HepG2 (cell line): ENCODE measurements around the gene GLIS1.

ENCODE experiments used
- EZH2 ChIP-seq: conservative IDR thresholded peaks from 2 replicates; pipeline ENCODE4 v1.6.1; 2012; ENCODE audit warnings: mild to moderate bottlenecking, low read depth, low read length, moderate library complexity
- GFI1 ChIP-seq: sonication (generic); formaldehyde crosslinking; IDR thresholded peaks from 2 replicates; pipeline ENCODE4 v1.5.0; 2020; ENCODE audit warnings: missing genetic modification reagents, mild to moderate bottlenecking, borderline replicate concordance
- JUND ChIP-seq: sonication (generic); formaldehyde crosslinking; IDR thresholded peaks from 2 replicates; pipeline ENCODE4 v1.8.0; 2022; ENCODE audit warnings: mild to moderate bottlenecking, missing genetic modification reagents
- POLR2A ChIP-seq, 2 experiments: IDR thresholded peaks; 2 replicates each; pipeline ENCODE4 v1.6.1; 2011; ENCODE audit warnings: low read depth in 2 of 2, low read length in 2 of 2, mild to moderate bottlenecking in 1 of 2, moderate library complexity in 1 of 2; ENCODE audit not compliant: insufficient read depth in 1 of 2
- ZNF510 ChIP-seq: sonication (generic); formaldehyde crosslinking; IDR thresholded peaks from 2 replicates; pipeline ENCODE4 v1.4.0; 2020; ENCODE audit warnings: low read depth, mild to moderate bottlenecking, missing genetic modification reagents
- ZNF629 ChIP-seq: sonication (generic); formaldehyde crosslinking; conservative IDR thresholded peaks from 2 replicates; pipeline ENCODE4 v1.5.0; 2020; ENCODE audit warnings: missing genetic modification reagents
- ZNF792 ChIP-seq: IDR thresholded peaks from 2 replicates; pipeline ENCODE4 v1.6.1; 2016
- TF ChIP-seq, protein P1 (sequence below): sonication (generic); formaldehyde crosslinking; IDR thresholded peaks from 2 replicates; pipeline ENCODE4 v1.5.1; 2020; ENCODE audit warnings: mild to moderate bottlenecking, missing genetic modification reagents, moderate library complexity
- TF ChIP-seq, protein P2 (sequence below): sonication (generic); formaldehyde crosslinking; IDR thresholded peaks from 2 replicates; pipeline ENCODE4 v1.5.0; 2020; ENCODE audit warnings: mild to moderate bottlenecking, missing genetic modification reagents, moderate library complexity

DNA sequence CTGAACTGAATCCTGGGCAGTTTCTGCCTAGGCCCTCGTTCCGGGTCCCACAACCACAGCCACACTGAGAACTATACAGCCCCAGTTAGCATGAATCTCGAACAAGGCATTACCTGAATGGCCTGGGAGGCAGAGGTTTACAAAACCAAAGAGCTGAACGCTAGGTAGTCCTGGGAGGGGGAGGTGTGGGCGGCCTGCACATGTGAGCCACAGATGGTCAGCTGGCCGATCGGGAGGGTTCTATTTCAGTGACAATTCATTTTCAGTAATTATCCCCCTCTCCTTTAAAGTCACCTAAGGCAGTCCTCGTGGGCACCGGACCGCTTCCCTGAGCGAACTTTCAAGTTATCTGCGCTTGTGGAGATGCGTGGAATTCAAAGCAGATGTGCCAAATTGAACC is 111.9 kb downstream of the GLIS1 start:
- TF ChIP-seq ZNF510 (CRISPR knock-in tag): no peak
- TF ChIP-seq, protein P1, sequence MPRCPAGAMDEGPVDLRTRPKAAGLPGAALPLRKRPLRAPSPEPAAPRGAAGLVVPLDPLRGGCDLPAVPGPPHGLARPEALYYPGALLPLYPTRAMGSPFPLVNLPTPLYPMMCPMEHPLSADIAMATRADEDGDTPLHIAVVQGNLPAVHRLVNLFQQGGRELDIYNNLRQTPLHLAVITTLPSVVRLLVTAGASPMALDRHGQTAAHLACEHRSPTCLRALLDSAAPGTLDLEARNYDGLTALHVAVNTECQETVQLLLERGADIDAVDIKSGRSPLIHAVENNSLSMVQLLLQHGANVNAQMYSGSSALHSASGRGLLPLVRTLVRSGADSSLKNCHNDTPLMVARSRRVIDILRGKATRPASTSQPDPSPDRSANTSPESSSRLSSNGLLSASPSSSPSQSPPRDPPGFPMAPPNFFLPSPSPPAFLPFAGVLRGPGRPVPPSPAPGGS (CRISPR knock-in tag): no peak
- no peak for TF ChIP-seq GFI1 (CRISPR knock-in tag)
- no peak for TF ChIP-seq JUND (CRISPR knock-in tag)
- no peak for TF ChIP-seq ZNF792 (CRISPR knock-in tag)
- TF ChIP-seq EZH2: no peak
- TF ChIP-seq, protein P2, sequence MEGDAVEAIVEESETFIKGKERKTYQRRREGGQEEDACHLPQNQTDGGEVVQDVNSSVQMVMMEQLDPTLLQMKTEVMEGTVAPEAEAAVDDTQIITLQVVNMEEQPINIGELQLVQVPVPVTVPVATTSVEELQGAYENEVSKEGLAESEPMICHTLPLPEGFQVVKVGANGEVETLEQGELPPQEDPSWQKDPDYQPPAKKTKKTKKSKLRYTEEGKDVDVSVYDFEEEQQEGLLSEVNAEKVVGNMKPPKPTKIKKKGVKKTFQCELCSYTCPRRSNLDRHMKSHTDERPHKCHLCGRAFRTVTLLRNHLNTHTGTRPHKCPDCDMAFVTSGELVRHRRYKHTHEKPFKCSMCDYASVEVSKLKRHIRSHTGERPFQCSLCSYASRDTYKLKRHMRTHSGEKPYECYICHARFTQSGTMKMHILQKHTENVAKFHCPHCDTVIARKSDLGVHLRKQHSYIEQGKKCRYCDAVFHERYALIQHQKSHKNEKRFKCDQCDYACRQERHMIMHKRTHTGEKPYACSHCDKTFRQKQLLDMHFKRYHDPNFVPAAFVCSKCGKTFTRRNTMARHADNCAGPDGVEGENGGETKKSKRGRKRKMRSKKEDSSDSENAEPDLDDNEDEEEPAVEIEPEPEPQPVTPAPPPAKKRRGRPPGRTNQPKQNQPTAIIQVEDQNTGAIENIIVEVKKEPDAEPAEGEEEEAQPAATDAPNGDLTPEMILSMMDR (CRISPR knock-in tag): no peak
- TF ChIP-seq POLR2A (IDR thresholded peaks at IDR 0.05; ENCODE audit: insufficient read depth in 1 of 2, low read depth in 2 of 2, low read length in 2 of 2): no peak
- TF ChIP-seq ZNF629 (CRISPR knock-in tag): no peak
